GM12872 (cell line): ENCODE data around the gene VPS13D.

Experiments
- CTCF ChIP-seq: IDR thresholded peaks from 3 replicates; pipeline ENCODE4 v1.5.1; 2011; ENCODE audit warnings: low read depth, mild to moderate bottlenecking, low read length, moderate library complexity; ENCODE audit not compliant: insufficient read depth

Gene VPS13D

GRCh38 chr1:12405325-12406210, 175.7 kb downstream of the VPS13D start:
- no peak for TF ChIP-seq CTCF

- TF ChIP-seq CTCF = no peak
Observed at GRCh38 chr1:12406211-12407021, 176.6 kb downstream of the VPS13D start.

- TF ChIP-seq CTCF = no peak
Observed at GRCh38 chr1:12407050-12407961, 177.5 kb downstream of the VPS13D start.

- TF ChIP-seq CTCF = no peak
Observed at GRCh38 chr1:12407962-12408454, 178.2 kb downstream of the VPS13D start.

GRCh38 chr1:12408662-12409061, 178.8 kb downstream of the VPS13D start:
- no peak for TF ChIP-seq CTCF

- TF ChIP-seq CTCF = no peak
Observed at GRCh38 chr1:12409681-12410080, 179.9 kb downstream of the VPS13D start.
